GM18511 (cell line): ENCODE results near the gene LRRN3.

Source experiments
- ATAC-seq: cut with Tn5 transposase; IDR thresholded peaks from one replicate; pipeline ENCODE4 v1.9.1; 2021; ENCODE audit warnings: mild to moderate bottlenecking, moderate library complexity; ENCODE audit not compliant: unreplicated experiment

Gene LRRN3

DNA sequence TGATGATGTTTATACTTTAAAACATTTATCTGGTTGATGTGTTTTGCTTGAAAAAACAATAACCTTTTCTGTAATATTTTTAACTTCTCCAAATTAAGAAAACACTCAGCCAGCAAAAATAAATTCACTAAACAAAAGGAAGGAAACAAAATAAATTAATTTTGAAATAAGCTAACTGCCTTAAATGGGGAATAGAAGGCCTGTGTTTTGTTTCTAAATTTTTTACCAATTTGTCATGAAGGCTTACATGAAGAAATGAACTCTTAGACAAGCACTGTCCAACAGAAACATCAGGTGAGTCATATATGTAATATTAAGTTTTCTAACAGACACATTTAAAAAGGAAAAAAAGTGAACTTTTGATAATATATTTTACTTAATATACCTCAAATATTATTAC is 68.5 kb downstream of the LRRN3 start:
- no peak for ATAC-seq

GRCh38 chr7:111160297-111160696 is 69.4 kb downstream of the LRRN3 start:
- ATAC-seq, result no peak

GRCh38 chr7:111162692-111163091 is 71.8 kb downstream of the LRRN3 start:
- ATAC-seq, result no peak

GRCh38 chr7:111164442-111164841 is 73.5 kb downstream of the LRRN3 start:
- ATAC-seq, result no peak

DNA sequence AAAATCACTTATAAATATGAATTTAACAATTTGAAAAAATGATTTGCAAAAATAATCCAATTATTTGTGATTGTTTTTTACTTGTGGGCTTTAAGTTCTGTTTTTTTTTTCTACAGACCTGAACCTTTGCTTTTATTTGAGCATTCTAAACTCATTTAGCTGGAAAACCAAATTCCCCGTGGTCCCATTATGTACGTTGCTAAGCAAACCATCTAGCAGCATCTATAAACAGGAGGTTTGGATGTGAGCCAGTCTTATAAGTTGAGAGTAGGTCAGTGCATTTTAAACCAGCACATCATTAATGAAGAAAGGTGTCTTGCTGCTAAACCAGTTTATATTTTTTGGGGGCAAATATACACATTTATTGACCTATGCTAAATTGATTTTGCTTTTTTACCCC is 77.3 kb downstream of the LRRN3 start:
- no peak for ATAC-seq

DNA sequence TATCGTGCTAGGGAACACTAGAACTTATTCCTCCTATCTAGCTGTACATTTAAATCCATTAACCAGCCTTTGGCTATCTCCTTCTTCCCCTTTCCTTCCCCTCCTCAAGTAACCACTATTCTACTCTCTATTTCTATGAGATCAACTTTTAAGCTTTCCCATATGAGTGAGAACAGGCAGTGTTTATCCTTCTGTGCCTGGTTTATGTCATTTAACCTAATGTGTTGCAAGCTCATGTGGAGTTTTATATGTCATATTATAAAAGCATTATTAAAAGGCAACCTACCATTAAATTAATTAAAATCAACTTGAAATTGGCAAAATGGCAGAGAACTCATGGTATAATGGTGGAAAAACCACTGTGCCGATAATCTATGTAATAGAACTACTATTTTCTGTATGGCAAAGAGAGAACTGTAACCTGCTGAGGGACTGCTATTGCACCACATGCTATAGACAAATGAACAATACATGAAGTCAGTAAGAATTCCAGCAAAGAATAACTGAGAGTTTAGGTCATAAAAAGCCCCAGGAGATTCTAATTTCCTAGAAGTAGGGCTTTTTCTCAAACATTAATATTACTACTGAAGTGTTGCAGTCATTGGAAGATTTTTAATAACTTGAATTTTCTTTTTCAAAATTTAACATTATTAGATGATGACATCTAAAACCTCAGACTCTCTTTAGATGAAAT is 81.8 kb downstream of the LRRN3 start:
- ATAC-seq, result no peak

- no peak for ATAC-seq
Observed at GRCh38 chr7:111173528-111173927, 82.6 kb downstream of the LRRN3 start.

DNA sequence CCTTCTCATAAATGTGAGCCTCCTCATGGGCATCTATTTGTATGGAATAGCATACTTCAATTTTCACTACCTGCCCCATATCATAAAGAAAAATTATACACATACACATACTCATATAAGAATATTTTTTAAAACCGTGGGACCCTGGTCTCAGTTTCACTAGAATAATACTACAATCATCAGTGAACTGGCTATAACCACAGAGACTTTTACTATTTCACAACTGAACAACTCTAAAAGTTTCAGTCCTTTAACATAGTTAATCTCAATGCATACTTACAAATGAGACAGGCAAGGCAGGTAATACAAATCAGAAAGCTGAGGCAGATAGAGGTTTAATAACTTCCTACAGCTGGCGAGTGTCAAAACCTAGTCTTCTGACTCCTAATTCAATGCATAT is 83.1 kb downstream of the LRRN3 start:
- ATAC-seq, result no peak

- no peak for ATAC-seq
Observed at GRCh38 chr7:111174510-111174909, 83.6 kb downstream of the LRRN3 start.
